ENCODE measurements around the gene CDKN2B.

The CDKN2B gene

DNA sequence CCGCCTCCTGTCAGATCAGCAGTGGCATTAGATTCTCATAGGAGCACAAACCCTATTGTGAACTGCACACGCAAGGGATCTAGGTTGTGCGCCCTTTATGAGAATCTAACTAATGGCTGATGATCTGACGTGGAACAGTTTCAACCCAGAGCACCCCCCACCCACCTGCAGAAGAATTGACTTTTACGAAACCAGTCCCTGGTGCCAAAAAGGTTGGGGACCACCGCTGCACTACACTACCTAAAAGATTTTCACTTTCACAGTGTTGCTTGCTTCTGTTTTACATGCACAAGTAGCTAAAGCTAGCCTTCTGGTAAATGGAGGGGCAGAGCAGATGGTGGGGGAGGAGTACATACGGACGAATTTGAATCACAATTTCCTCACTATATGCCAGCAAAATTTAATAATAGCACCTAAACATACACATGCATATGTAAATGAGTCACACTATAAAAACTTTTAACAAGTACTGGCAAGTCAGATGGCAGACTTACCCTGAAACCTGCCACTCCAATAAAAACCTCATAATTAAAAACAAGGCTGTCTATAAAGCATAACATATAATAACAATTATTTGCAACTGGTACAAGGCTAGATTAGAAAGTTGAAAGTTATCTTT is 24.0 kb upstream of the CDKN2B start:
- no peak for DNase-seq (ENCODE audit: low read depth in 2 of 2)

DNA sequence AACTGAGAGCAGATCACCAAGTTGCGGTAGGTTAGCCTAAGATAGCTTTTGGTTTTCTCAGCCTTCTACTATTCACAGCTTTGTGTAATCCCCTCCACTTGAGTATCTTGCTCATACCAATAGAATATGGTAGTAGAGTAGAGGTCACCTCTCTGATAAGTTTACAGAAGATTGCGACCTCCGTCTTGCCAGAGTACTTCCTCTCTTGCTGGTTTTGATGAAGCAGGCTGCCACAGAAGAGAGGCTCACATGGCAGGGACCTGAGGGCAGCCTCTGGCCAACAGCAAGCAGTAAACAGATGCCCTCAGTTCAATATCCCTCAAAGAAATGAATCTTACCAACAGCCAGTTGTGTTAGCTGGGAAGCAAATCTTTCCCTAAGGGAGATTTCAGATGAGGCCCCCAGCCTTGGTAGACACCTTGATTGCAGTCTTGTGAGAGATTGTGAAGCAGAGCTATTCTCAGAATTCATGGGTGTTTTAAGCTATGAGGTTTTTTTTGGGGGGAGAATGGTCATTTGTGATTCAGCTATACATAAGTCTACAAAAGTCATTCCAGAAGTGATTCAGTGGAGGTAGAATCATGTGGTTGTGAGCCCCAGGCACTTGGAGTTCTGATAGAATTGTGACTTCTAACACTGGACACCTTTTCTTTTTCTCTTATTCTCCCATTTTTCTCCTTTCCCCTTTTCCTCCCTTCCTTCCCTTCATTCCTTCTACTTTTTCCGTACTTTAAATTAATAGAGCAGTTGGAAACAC is 22.7 kb upstream of the CDKN2B start:
- no peak for DNase-seq (ENCODE audit: low read depth in 2 of 2)

DNA sequence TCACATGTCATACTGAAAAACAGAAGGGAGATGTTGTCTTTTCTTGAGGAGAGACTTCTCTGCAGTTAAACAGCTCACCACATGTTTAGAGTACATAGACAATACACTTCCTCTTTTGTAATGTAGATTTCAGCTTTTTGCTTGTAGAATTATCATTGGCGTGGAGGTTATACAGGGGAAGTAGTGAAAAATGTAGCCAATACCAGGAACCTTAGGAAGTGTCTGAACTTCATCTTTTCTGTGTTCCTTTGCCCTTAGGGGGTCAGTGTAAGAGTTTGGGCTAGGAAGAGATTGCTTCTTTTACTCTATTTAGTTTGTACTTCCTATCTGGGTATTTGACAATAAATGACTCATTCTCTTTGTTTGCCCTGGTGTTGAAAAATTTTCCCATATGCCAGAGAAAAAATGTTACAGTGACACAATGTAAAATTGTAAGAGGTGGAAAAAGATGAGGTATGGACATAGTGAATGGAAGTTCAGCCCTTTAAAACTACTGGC is 21.0 kb upstream of the CDKN2B start:
- DNase-seq (ENCODE audit: low read depth in 2 of 2) = no peak

DNA sequence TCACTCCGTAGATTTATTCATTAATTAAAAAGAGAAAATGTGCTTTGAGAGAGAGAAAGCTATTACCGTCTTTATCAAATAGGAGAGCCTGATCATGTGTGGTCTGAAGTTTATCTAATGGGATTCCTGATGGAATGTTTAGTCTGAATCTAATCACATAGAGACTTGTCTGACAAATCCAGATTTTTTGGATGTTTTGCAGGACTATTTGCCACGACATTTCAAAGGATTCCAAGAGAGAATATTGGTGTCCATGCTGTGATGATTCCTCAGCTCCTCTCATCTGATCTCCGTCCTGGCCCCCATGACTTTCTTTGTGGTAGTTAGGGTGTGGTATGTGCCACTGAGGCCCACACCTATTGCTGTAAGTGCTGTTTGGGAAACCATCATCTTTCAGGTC is 20.1 kb upstream of the CDKN2B start:
- no peak for DNase-seq (ENCODE audit: low read depth in 2 of 2)

DNA sequence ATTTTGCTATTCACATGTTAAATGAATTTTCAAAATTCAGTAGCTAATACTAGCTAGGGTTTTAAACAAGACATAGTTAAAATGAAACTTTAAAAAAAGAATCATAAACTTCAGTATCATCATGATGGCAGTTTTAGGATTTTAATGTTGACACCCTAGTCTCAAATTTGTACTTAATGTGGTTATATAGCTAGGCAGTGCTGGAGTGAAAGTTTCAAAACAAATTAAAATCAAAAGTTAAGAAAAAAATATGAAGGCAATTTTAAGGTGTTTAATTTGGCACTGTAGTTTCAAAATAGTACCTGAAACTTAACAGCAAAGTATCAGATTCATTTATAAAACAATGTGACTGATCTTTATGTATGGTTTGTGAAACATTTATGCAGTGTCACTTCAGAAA is 19.3 kb upstream of the CDKN2B start:
- DNase-seq (ENCODE audit: low read depth in 2 of 2) = no peak

DNA sequence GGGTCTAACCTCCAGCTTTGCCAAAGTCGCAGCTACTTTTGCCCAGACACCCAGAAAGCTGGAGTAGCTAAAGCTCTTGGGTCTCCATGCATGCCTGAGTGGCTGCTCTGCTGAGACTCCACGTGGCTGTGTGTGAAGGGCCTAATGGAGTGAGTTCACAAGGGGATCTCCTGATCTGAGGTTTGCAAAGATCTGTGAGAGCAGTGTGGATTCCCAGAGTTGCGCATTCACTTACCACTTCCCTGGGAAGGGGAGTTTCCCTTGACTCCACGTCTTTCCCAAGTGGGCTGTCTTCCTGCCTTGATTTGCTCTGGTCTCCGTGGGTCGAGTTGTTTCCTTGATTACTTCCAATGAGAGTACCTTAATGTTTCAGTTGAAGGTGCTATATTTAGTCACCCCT is 17.6 kb upstream of the CDKN2B start:
- no peak for DNase-seq (ENCODE audit: low read depth in 2 of 2)

DNA sequence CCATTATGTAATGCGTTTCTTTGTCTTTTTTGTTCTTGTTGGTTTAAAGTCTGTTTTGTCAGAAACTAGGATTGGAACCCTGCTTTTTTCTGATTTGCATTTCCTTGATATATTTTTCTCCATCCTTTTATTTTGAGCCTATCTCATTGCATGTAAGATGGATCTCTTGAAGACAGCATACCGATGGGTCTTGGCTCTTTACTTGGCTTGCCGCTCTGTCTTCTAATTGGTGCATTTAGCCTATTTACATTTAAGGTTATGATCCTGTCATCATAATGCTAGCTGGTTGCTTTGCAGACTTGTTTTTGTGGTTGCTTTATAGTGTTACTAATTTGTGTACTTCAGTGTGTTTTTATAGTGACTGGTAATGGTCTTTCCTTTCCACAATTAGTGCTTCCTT is 13.3 kb upstream of the CDKN2B start:
- no peak for DNase-seq (ENCODE audit: low read depth in 2 of 2)

DNA sequence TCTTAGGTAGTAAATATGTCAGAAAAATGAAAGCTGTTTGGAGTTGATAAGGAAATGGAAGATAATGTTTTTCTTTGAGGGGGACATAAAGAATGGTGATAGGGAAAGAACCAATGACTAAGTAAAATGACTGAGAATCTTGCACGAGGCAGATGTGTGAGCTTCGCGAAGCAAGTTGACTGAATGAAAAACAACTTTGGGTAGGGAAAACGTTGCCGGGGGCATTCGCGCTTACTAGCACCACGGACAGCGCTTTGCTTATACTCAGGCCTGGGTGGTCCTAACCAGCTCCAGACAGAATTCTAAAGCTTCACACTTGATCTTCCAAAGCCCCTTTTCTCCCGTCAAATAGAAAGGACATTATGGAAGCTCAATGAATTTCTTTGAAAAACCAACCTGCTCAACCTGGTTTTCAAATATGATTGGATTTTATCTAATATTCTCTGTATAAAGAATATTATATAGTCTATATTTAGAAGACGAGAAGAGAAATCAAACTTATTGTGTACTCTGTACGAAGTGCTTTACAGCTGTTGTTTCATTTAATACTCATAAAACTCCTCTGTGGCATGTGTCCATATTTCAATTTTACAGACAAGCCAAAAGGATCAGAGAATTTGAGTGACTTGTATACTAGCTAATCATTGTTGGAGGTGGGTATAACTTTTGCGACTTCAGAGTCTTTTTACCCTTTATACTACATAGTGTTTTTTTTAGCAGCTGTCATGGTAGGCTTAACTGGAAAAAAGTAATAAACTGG is 1.9 kb upstream of the CDKN2B start:
- DNase-seq (ENCODE audit: low read depth in 2 of 2) = no peak

DNA sequence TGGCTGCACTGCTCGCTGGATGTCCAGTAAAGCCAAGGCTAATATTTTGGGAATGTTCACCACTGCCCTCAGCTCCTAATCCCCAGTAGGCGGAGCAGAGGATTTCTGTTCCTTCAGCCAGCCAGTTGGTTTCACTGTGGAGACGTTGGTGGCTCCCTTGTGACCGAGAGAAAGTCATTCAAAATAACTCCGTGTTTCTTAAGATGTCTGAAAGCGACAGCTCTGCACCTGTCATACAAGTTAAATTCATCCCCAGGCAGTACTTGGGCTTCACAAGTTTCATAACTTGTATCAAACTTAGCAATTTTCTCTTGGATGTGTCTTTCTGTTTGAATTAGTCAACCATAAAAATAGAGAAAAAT is 382 bp upstream of the CDKN2B start:
- no peak for DNase-seq (ENCODE audit: low read depth in 2 of 2)

DNA sequence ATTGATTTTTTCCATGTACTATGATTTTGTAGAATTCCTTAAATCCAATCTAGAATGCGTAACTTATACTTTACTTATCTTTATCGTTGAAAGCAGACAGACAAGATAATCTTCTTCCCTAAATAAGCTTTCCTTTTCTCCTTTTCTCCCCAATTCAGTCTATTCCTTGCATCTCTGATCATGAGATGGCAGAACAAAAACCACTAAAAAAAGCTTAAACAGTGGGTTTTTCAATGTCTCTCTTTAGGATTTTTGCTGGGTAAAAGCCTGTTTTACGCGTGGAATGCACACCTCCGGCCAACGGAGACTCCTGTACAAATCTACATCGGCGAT is 755 bp downstream of the CDKN2B start:
- no peak for DNase-seq (ENCODE audit: low read depth in 2 of 2)

DNA sequence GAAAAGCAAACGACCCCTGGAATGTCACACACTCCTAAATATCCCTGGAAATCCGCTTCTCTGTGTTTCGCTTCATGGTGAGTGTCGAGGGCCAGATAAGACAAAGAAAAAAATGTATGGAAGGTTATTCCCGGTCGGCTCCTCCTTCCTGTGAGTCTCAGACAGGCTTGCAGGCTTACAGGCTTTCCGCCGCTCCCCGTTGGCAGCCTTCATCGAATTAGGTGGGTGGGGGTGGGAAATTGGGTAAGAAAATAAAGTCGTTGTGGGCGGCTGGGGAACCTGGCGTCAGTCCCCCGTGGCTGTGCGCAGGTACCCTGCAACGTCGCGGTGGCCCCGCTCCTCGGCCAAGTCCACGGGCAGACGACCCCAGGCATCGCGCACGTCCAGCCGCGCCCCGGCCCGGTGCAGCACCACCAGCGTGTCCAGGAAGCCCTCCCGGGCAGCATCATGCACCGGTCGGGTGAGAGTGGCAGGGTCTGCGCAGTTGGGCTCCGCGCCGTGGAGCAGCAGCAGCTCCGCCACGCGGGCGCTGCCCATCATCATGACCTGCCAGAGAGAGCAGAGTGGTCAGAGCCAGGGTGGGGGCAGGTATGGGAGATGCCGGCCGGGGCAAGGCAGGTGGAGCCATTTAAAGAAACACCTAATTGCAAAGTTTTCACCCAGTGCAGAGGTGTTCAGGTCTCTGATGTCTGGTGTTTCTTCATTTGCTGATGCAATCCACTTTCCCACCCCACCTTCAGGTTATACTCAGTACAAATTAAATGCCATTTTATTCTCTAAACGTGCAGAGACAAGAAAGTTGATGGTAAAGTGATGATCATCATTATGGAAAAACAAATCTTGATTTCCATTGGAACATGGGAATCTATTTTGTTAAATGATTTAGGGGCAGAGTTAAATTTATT is 3.2 kb downstream of the CDKN2B start:
- no peak for DNase-seq (ENCODE audit: low read depth in 2 of 2)

DNA sequence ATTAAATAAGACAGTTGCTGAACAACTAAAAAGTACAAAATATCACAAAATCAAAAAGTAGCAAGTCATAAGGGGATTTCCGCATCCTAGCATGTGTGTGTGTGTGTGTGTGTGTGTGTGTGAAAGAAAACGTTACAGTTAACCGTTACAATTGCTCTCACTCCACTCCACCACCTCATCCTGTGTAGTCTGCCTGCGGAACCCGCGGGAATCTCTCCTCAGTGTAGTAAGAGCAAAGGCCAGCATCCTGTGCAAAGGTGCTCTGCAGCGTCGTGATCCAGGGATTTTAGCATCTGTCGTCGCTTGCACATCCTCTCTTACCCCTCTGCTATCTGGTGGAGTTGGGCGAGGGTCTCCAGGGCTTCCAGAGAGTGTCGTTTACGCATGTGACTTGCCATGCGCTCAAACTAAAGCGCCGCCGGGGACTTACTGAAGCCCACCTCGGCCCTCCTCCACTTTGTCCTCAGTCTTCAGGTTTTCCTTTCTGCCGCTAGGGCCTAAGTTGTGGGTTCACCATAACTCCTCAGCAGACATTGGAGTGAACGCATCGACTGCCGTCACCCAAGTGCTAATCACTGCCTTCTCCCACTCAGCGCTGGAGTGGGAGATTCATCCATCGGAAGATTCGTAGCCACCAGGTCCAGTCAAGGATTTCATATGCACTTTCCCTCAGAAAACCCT is 3.9 kb downstream of the CDKN2B start:
- DNase-seq (ENCODE audit: low read depth in 2 of 2) = no peak

DNA sequence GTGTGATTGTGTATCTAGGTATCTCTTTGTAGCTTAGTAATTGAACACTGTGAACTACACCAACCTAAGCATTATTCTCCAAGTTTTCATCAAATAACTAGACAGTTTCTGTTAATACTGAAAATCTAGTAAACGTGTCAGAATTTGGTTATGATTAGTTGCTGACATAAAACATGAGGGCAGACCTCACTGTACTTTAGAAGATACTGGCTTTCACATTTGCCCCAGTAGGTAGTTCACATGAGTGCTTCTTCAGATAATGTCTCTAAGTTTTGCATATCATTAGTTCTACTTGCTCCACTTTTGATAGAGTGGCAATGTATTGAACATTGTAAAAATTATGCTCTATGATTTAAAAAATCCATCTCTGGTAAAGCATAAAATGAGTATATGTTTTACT is 7.1 kb downstream of the CDKN2B start:
- DNase-seq (ENCODE audit: low read depth in 2 of 2) = no peak

DNA sequence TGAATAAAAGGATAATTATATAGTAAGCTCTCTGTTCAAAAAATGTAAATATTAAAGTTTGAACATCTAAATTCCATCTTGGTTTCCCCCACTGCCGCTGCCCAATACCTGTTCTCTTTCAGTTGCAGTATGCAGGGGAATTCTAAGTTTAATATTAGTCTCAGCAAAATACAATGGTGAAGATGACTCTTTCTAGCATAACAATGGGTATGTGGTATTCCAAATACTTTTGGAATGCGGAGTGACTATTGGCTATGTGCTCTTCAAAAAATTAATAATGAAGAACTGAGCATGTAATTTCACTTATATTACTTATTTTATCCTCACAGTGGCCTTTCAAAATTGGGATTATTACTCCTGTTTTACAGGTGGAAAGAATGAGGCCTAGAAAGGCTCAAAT is 11.1 kb downstream of the CDKN2B start:
- no peak for DNase-seq (ENCODE audit: low read depth in 2 of 2)

DNA sequence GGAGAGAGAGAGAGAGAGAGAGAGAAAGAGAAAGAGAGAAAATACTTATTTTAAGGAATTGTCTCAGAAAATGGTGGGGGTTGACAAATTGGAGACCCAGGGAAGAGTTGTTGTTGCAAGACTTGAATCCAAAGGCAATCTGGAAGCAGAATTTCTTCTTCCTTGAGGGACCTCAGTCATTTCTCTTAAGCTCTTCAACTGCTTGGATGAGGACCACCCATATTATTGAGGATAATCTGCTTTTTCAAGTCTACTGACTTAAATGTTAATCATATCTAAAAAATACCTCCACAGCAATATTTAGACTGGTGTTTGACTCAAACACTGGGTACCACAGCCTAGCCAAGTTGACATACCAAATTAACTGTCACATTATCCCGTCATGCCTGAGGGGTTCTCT is 11.6 kb downstream of the CDKN2B start:
- no peak for DNase-seq (ENCODE audit: low read depth in 2 of 2)

DNA sequence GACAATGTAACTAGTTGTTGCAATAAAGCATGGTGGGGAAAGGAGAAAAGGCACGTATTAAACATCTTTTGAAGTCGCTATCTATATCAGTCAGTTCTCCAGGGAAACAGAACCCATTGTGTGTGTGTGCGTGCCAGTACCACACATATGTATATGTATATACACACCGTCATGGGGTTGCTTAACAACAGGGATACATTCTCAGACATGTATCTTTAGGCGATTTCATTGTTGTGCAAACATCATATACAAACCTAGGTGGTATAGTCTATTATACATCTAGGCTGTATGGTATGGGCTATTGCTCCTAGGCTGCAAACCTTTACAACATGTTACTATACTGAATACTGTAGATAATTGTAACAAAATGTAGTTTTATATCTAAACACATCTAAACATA is 12.2 kb downstream of the CDKN2B start:
- DNase-seq (ENCODE audit: low read depth in 2 of 2) = no peak

DNA sequence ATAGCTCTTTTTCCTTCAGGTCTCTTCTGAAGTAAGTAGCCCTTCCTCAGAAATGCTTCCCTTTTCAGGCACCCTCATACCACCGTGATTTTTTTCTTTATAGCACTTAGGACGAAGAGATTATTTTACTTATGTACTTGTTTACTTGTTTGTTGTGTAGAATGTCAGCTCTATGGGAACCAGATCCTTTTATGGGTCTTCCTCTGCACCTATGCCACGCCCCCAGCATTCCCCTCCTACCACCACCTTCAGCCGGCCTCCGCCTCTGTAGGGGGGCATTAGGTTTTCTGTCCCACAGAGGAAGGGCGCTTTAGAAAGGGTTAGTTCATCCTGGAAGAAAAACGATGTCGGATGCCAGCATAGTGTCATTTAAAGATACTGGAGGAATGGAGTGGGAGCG is 12.7 kb downstream of the CDKN2B start:
- no peak for DNase-seq (ENCODE audit: low read depth in 2 of 2)

DNA sequence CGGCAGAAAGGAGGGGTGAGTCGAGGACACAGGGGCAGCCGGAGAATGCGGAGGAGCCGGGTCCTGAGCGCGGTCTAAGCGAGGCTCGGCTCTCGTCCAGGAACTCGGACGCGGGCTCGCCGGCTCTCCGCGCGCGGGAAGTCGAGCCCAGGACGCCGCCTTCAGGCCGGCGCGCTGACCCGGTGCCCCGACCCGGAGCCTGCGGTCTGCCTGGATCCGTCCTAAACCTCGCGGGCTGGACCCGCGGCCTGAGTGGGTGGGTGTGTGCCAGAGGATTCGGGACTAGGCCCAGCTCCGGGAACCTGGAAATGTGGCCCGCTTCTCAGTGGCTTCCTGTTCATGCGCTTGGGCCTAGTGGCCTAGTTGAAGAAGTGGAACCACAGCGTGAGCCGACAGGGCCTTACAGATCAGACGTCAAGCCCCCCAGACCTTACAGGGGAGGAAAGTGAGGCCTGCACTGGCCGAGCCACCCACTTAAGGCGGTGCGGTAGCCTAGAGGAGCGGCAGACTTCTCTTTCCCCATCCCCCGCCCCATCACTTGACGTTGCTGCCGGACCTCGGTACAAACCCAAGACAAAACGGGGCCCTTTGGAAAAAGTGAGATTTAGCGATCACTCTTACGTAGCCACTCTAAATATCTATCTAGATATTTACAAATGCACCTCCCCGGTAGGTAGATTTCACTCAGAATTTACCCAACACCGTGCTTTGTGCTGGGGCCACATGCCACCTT is 13.3 kb downstream of the CDKN2B start:
- DNase-seq (ENCODE audit: low read depth in 2 of 2) = no peak

DNA sequence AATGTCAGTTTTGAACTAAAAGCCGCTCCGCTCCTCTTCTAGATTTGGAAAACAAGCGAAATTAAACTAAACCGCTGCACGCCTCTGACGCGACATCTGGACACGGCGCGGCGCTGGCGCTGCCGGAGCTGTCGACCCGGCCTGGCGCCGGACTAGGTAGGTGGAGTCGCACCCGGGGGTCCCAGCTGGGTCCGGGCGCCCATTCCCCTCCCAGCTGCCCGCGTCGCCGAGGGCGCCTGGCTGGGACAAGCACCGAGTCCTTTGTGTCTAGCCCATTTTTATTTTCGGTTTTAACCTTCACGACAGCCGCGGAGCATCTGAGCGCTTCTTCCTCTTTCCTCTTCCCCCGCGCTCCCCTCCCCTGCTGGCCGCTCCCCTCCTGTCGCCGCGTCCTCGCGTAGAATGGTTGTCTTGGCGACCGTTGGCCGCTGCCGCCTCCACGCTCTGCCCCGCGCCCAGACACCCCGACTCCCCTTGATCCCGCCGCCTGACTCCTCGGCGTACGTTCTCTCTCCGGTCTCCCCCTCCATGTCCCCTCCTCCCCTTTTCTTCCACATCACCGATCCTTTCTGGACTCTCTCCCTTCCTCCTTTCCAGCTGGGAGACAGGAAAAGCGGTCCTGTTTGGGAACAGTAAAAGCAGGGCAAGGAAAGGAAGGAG is 14.0 kb downstream of the CDKN2B start:
- DNase-seq (ENCODE audit: low read depth in 2 of 2) = no peak

DNA sequence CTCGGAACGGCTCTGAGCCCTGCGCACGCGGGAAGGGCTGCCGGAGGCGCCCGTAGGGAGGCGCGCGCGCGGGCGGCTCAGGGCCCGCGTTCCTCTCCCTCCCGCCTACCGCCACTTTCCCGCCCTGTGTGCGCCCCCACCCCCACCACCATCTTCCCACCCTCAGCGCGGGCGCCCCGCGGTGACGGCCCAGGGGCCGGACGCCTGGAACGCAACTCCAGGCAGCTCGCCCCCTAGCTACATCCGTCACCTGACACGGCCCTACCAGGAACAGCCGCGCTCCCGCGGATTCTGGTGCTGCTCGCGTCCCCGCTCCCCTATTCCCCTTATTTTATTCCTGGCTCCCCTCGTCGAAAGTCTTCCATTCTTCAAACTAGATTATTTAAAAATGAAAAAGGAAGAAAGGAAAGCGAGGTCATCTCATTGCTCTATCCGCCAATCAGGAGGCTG is 14.5 kb downstream of the CDKN2B start, which contains the start of gene CDKN2B-AS1:
CDKN2B-AS1 (plus strand) TSS at position 236 of the 450 bp plus-strand sequence.
- DNase-seq (ENCODE audit: low read depth in 2 of 2) = no peak
